Duodenal mucosa (tissue), 2 donors: ENCODE measurements around the gene ZNF841.

Source experiments
- H3K27ac ChIP-seq: one replicate; pipeline ENCODE4 v1.7.0; 2013; ENCODE audit warnings: low read depth, low read length
- H3K27me3 ChIP-seq, 2 donors: one replicate each; pipeline ENCODE4 v1.7.0; 2013; ENCODE audit warnings: low read length in 2 of 2, control low read depth in 1 of 2; ENCODE audit not compliant: insufficient read depth in 2 of 2, control insufficient read depth in 1 of 2
- H3K36me3 ChIP-seq, 2 donors: one replicate each; pipeline ENCODE4 v1.7.0; 2013; ENCODE audit warnings: low read length in 2 of 2, control low read depth in 1 of 2; ENCODE audit not compliant: insufficient read depth in 2 of 2, control insufficient read depth in 1 of 2
- H3K4me1 ChIP-seq, 2 donors: one replicate each; pipeline ENCODE4 v1.7.0; 2013; ENCODE audit warnings: low read length in 2 of 2, control low read depth in 1 of 2; ENCODE audit not compliant: insufficient read depth in 2 of 2, control insufficient read depth in 1 of 2
- H3K4me3 ChIP-seq, 2 donors: one replicate each; pipeline ENCODE4 v1.7.0; 2013; ENCODE audit warnings: low read length in 2 of 2, low read depth in 1 of 2
- H3K9ac ChIP-seq, 2 donors: one replicate each; pipeline ENCODE4 v1.7.0; 2013; ENCODE audit warnings: low read length in 2 of 2, low read depth in 1 of 2
- H3K9me3 ChIP-seq, 2 donors: one replicate each; pipeline ENCODE4 v1.7.0; 2013; ENCODE audit warnings: low read length in 2 of 2, control low read depth in 1 of 2; ENCODE audit not compliant: control insufficient read depth in 1 of 2

Gene ZNF841

GRCh38 chr19:52095172-52096014 lies at the start of gene ZNF841:
ZNF841 (minus strand) TSS chr19:52095765; CDS start chr19:52084801, 10,964 bp downstream.
- peak within 1 kb of the TSS; percentile 75 for H3K27ac ChIP-seq
- H3K9me3 ChIP-seq = peaks cover 28 to 33% of the 10 kb centered on the region in 2 donors
- peaks cover 6 to 11% of the 10 kb centered on the region in 2 donors for H3K4me1 ChIP-seq

GRCh38 chr19:52142001-52142595 lies 46.5 kb upstream of the ZNF841 start:
- Histone ChIP-seq H3K4me1 (peaks cover 3 to 17% of the 10 kb centered on the region in 2 donors), H3K9me3 (peaks cover under 1 to 10% of the 10 kb centered on the region in 2 donors), H3K36me3 (no peaks in the 10 kb centered on the region), H3K27ac (no peak overlapping the region), H3K9ac (no peak overlapping the region), H3K27me3 (no peaks in the 10 kb centered on the region), H3K4me3 (no peak overlapping the region)

More at GRCh38 chr19:52095172-52096014, at the start of gene ZNF841:
- peak within 1 kb of the TSS; percentile 94 to 100 for H3K4me3 ChIP-seq
- peak within 1 kb of the TSS; percentile 71 to 95 for H3K9ac ChIP-seq
- no peaks in the 10 kb centered on the region for H3K27me3 ChIP-seq
- peaks cover 0 to 4% of the 10 kb centered on the region in 2 donors for H3K36me3 ChIP-seq

- Histone ChIP-seq H3K9ac (no peak overlapping the region), H3K27ac (no peak overlapping the region), H3K36me3 (no peaks in the 10 kb centered on the region), H3K4me1 (peaks cover 3 to 17% of the 10 kb centered on the region in 2 donors), H3K27me3 (no peaks in the 10 kb centered on the region), H3K9me3 (peaks cover 0 to 10% of the 10 kb centered on the region in 2 donors), H3K4me3 (no peak overlapping the region)
Observed at GRCh38 chr19:52141203-52141602, 45.6 kb upstream of the ZNF841 start.

GRCh38 chr19:52140032-52140710 lies 44.6 kb upstream of the ZNF841 start:
- H3K36me3 ChIP-seq = peaks cover 0 to 3% of the 10 kb centered on the region in 2 donors
- peak overlapping the region; percentile 14 to 20 for H3K9ac ChIP-seq
- H3K9me3 ChIP-seq = peaks cover 7 to 13% of the 10 kb centered on the region in 2 donors
- H3K4me1 ChIP-seq = peaks cover 3 to 17% of the 10 kb centered on the region in 2 donors
- H3K27me3 ChIP-seq = no peaks in the 10 kb centered on the region
- no peak overlapping the region for H3K27ac ChIP-seq
- peak overlapping the region; percentile 97 to 100 for H3K4me3 ChIP-seq

- Histone ChIP-seq H3K36me3 (peaks cover 0 to 5% of the 10 kb centered on the region in 2 donors), H3K4me3 (peak within 1 kb of the TSS; percentile 97 to 100), H3K27ac (peak within 1 kb of the TSS; percentile 88), H3K4me1 (peaks cover 3 to 17% of the 10 kb centered on the region in 2 donors), H3K9ac (peak within 1 kb of the TSS; percentile 88 to 99), H3K9me3 (peaks cover 12 to 18% of the 10 kb centered on the region in 2 donors), H3K27me3 (no peaks in the 10 kb centered on the region)
Observed at GRCh38 chr19:52139252-52140031, 43.9 kb upstream of the ZNF841 start, which contains the start of gene ZNF616. ZNF616 (minus strand) TSS chr19:52139938; CDS start chr19:52130512, 9,426 bp downstream.

- peak overlapping the region; percentile 88 for H3K27ac ChIP-seq
- H3K36me3 ChIP-seq = peaks cover 0 to 5% of the 10 kb centered on the region in 2 donors
- peaks cover 16 to 23% of the 10 kb centered on the region in 2 donors for H3K9me3 ChIP-seq
- H3K4me1 ChIP-seq = peaks cover 3 to 17% of the 10 kb centered on the region in 2 donors
- H3K4me3 ChIP-seq = peak overlapping the region; percentile 97 to 100
- H3K9ac ChIP-seq = peak overlapping the region; percentile 88 to 99
- no peaks in the 10 kb centered on the region for H3K27me3 ChIP-seq
Observed at GRCh38 chr19:52138983-52139251, 43.4 kb upstream of the ZNF841 start.

GRCh38 chr19:52138278-52138982 lies 42.9 kb upstream of the ZNF841 start:
- Histone ChIP-seq H3K27ac (peak overlapping the region; percentile 88), H3K4me3 (peak overlapping the region; percentile 97 to 100)

GRCh38 chr19:52120286-52120685 lies 24.7 kb upstream of the ZNF841 start:
- peaks cover 79 to 89% of the 10 kb centered on the region in 2 donors for H3K9me3 ChIP-seq

More at GRCh38 chr19:52138278-52138982, 42.9 kb upstream of the ZNF841 start:
- H3K27me3 ChIP-seq = no peaks in the 10 kb centered on the region
- peaks cover 0 to 5% of the 10 kb centered on the region in 2 donors for H3K36me3 ChIP-seq
- peaks cover 20 to 26% of the 10 kb centered on the region in 2 donors for H3K9me3 ChIP-seq
- peaks cover 3 to 17% of the 10 kb centered on the region in 2 donors for H3K4me1 ChIP-seq
- H3K9ac ChIP-seq = peak overlapping the region; percentile 88 to 99

GRCh38 chr19:52115526-52116053 lies 20.0 kb upstream of the ZNF841 start:
- peaks cover 99% of the 10 kb centered on the region in 2 donors for H3K9me3 ChIP-seq
- H3K4me3 ChIP-seq = peak overlapping the region; percentile 30 to 48
- no peak overlapping the region for H3K9ac ChIP-seq
- H3K4me1 ChIP-seq = no peaks in the 10 kb centered on the region
- no peaks in the 10 kb centered on the region for H3K27me3 ChIP-seq
- no peak overlapping the region for H3K27ac ChIP-seq
- peaks cover 48 to 59% of the 10 kb centered on the region in 2 donors for H3K36me3 ChIP-seq

More at GRCh38 chr19:52120286-52120685, 24.7 kb upstream of the ZNF841 start:
- no peak overlapping the region for H3K4me3 ChIP-seq
- H3K27ac ChIP-seq = no peak overlapping the region
- H3K4me1 ChIP-seq = no peaks in the 10 kb centered on the region
- peaks cover 67 to 95% of the 10 kb centered on the region in 2 donors for H3K36me3 ChIP-seq
- no peaks in the 10 kb centered on the region for H3K27me3 ChIP-seq
- H3K9ac ChIP-seq = no peak overlapping the region
